Gastroesophageal sphincter (tissue), 4 donors: ENCODE measurements around the gene LRRFIP1. TPM values are rescaled to one million over a fixed set of nuclear protein-coding genes. Genes with fewer than 3 reads are reported as not detected.
A peak's percentile ranks its signal among the peaks of the same experiment; 100 is the strongest.
"Not testable (repeated sequence)": the region's sequence is repeated elsewhere in the genome, so short reads cannot be mapped to it uniquely, and the experiment has no call there.

Experiments
- ATAC-seq: fragments of 150-250 bp; one replicate; pipeline ENCODE4 v1.9.1; 2016; ENCODE audit warnings: mild to moderate bottlenecking, moderate library complexity
- H3K27ac ChIP-seq, 4 donors: fragments of 200-600 bp; sonication (generic) in 3 of 4; 1 replicate in 3 of 4; 2 replicates in 1 of 4; pipeline ENCODE4 v1.5.1; 2016 to 2019
- H3K27me3 ChIP-seq: fragments of 200-600 bp; sonication (generic); one replicate; pipeline ENCODE4 v1.5.1; 2019
- H3K36me3 ChIP-seq, 2 donors: fragments of 200-600 bp; sonication (generic); one replicate each; pipeline ENCODE4 v1.5.1; 2019; ENCODE audit warnings: control low read depth in 1 of 2
- H3K4me1 ChIP-seq, 3 donors: fragments of 200-600 bp; sonication (generic); 1 replicate in 2 of 3; 2 replicates in 1 of 3; pipeline ENCODE4 v1.5.1; 2016 to 2019; ENCODE audit warnings: control low read depth in 2 of 3
- H3K4me3 ChIP-seq, 2 donors: fragments of 200-600 bp; sonication (generic); one replicate each; pipeline ENCODE4 v1.5.1; 2019; ENCODE audit warnings: mild to moderate bottlenecking in 1 of 2, moderate library complexity in 1 of 2
- H3K9me3 ChIP-seq, 3 donors: fragments of 200-600 bp; sonication (generic); one replicate each; pipeline ENCODE4 v1.5.1; 2017 to 2019; ENCODE audit warnings: control low read depth in 2 of 3
- EP300 ChIP-seq: sonication (generic); formaldehyde crosslinking; IDR thresholded peaks from one replicate; pipeline ENCODE4 v1.6.1; 2017; ENCODE audit warnings: antibody characterized with exemption, mild to moderate bottlenecking
- POLR2A ChIP-seq, 2 donors: fragments of 450-650 bp; IDR thresholded peaks; one replicate each; pipeline ENCODE4 v1.6.1; 2017; ENCODE audit warnings: antibody characterized with exemption in 2 of 2, mild to moderate bottlenecking in 2 of 2, moderate library complexity in 1 of 2
- POLR2AphosphoS5 ChIP-seq: sonication (generic); formaldehyde crosslinking; IDR thresholded peaks from one replicate; pipeline ENCODE4 v1.6.1; 2017; ENCODE audit warnings: antibody characterized with exemption
- WGBS, 2 donors: methylation state at CpG; one replicate each; pipeline ENCODE4 v1.1.5; 2018; ENCODE audit warnings: low coverage in 1 of 2; 5-methylcytosine and 5-hydroxymethylcytosine counted together
- total RNA-seq, 4 donors: library from RNA; depleted of rRNA; stranded (reverse); fragments of >200 nt; gene quantifications; one replicate each; pipeline ENCODE4 v1.1.0, GENCODE V29; 2016
- TF ChIP-seq, protein P1 (sequence below), 4 experiments: fragments of 200-600 bp in 2 of 4; fragments of 450-650 bp in 2 of 4; sonication (generic) in 1 of 4; IDR thresholded peaks; one replicate each; pipeline ENCODE4 v1.5.1; 2017 to 2019; ENCODE audit warnings: antibody characterized with exemption in 4 of 4, mild to moderate bottlenecking in 2 of 4, moderate library complexity in 2 of 4

The LRRFIP1 gene
- total RNA-seq, 4 donors from 2014 or later, result 164 to 225 (median 179) TPM

DNA sequence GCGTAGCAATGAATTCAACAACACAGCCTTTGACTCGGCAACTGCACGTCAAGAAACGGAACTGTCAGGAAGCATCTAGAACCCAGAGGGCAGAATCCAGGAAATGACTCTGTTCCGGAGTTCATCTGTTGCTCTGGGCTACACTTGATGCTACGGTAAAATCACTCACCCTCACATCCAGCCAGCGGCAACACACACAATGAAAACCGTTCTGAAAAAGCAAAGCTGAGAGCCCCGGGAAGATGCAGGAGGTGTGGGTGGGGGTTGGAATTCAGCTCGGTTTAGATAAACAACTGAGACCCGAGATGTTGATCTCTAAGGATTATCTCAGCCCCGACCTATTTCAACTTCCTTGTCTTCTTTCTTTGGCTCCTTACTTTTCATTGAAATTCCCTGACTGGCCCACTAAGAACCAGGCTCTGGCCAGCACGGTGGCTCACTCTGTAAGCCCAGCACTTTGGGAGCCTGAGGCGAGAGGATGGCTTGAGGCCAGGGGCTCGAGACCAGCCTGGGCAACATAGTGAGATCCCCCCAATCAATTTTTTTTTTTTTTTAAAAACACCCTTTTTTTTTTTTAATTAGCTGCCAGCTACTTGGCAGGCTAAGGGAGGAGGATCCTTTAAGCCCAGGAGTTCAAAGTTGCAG is 23.5 kb upstream of the LRRFIP1 start:
- Histone ChIP-seq H3K27me3 (no peaks in the 10 kb centered on the region), H3K27ac (peak overlapping the region in 2 of 4 donors; percentile 18 to 38), H3K9me3 (no peaks in the 10 kb centered on the region), H3K4me1 (peaks cover 0 to 43% (median 8%) of the 10 kb centered on the region in 3 donors), H3K36me3 (no peaks in the 10 kb centered on the region), H3K4me3 (no peak overlapping the region)
- TF ChIP-seq, protein P1, sequence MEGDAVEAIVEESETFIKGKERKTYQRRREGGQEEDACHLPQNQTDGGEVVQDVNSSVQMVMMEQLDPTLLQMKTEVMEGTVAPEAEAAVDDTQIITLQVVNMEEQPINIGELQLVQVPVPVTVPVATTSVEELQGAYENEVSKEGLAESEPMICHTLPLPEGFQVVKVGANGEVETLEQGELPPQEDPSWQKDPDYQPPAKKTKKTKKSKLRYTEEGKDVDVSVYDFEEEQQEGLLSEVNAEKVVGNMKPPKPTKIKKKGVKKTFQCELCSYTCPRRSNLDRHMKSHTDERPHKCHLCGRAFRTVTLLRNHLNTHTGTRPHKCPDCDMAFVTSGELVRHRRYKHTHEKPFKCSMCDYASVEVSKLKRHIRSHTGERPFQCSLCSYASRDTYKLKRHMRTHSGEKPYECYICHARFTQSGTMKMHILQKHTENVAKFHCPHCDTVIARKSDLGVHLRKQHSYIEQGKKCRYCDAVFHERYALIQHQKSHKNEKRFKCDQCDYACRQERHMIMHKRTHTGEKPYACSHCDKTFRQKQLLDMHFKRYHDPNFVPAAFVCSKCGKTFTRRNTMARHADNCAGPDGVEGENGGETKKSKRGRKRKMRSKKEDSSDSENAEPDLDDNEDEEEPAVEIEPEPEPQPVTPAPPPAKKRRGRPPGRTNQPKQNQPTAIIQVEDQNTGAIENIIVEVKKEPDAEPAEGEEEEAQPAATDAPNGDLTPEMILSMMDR (IDR thresholded peaks at IDR 0.05), result no peak
- TF ChIP-seq EP300, result no peak
- TF ChIP-seq POLR2A (IDR thresholded peaks at IDR 0.05), result no peak
- TF ChIP-seq POLR2AphosphoS5, result peak; percentile 47
- ATAC-seq, result peak; percentile 70
- 42 to 48% methylated on average over 4 to 11 of the region's 15 CpGs for WGBS, 2 donors

DNA sequence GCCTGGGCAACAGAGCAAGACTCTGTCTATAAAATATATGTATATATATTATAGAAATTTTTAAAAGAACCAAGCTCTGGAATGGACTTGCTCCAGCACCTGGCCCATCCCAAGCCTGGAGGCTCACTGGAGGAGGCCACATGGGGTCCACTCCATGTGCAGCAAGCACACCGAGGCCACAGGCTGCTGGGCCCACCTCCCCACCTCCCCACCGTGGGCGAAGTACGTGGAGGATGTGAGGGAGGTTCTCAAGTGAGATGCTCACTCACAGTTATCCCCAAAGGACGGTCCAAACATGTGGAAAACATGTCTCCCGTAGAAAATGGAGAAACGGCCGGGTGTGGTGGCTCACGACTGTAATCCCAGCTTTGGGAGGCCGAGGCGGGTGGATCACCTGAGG is 23.0 kb upstream of the LRRFIP1 start:
- 86 to 90% methylated on average over 4 to 10 of the region's 11 CpGs for WGBS, 2 donors
- TF ChIP-seq EP300 (no peak), POLR2AphosphoS5 (no peak), POLR2A (IDR thresholded peaks at IDR 0.05) (no peak)
- TF ChIP-seq, protein P1 (IDR thresholded peaks at IDR 0.05), result no peak
- Histone ChIP-seq H3K4me1 (peaks cover 0 to 37% (median 8%) of the 10 kb centered on the region in 3 donors), H3K9me3 (no peaks in the 10 kb centered on the region), H3K36me3 (no peaks in the 10 kb centered on the region), H3K4me3 (no peak overlapping the region), H3K27me3 (no peaks in the 10 kb centered on the region), H3K27ac (peak overlapping the region in 1 of 4 donors; percentile 38)
- ATAC-seq, result no peak

DNA sequence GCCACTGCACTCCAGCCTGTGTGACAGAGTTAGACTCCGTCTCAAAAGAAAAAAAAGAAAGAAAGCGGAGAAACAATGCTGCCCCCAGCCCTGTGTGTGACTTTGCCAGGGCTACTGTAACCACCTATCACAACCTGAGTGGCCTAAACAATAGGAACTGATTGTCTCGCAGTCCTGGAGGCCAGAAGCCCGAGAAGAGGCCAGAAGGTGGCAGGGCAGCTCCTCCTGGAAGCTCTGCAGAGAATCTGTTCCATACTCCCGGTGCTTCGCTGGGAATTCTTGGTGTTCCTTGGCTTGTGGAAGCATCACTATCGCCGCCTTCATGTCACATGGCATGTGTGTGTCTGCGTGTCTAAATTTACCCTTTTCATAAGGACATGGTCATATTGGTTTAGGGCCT is 22.4 kb upstream of the LRRFIP1 start:
- Histone ChIP-seq H3K27ac (no peak overlapping the region), H3K36me3 (no peaks in the 10 kb centered on the region), H3K4me1 (peaks cover 0 to 31% (median 8%) of the 10 kb centered on the region in 3 donors), H3K9me3 (no peaks in the 10 kb centered on the region), H3K27me3 (no peaks in the 10 kb centered on the region), H3K4me3 (no peak overlapping the region)
- ATAC-seq, result no peak
- WGBS, 2 donors, result 77 to 85% methylated on average over 3 to 6 of the region's 9 CpGs
- TF ChIP-seq, protein P1 (IDR thresholded peaks at IDR 0.05), result peak in 2 of 4 experiments; percentile 27 to 49
- TF ChIP-seq POLR2A (IDR thresholded peaks at IDR 0.05) (no peak), EP300 (no peak), POLR2AphosphoS5 (no peak)

DNA sequence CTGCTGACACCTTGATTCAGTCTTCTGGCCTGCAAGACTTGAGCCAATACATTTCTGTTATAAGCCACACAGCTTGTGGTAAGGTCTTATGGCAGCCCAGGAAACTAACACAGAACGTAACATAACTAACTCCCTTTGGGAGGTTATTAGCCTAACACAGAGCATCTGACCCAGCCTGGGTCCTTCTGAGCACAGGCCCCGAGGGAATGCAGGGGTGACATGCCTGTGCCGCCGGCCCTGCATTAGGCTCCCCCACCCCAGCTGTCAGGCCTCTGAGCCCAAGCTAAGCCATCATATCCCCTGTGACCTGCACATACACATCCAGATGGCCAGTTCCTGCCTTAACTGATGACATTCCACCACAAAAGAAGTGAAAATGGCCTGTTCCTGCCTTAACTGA is 20.9 kb upstream of the LRRFIP1 start:
- not testable (repeated sequence) for H3K36me3 ChIP-seq, H3K27ac ChIP-seq, H3K9me3 ChIP-seq, H3K4me3 ChIP-seq, ATAC-seq, H3K27me3 ChIP-seq
- peaks cover 0 to 16% (median 0%) of the 10 kb centered on the region in 3 donors for H3K4me1 ChIP-seq
- no CpG with 5 or more reads among the region's 4 CpGs for WGBS, 2 donors

DNA sequence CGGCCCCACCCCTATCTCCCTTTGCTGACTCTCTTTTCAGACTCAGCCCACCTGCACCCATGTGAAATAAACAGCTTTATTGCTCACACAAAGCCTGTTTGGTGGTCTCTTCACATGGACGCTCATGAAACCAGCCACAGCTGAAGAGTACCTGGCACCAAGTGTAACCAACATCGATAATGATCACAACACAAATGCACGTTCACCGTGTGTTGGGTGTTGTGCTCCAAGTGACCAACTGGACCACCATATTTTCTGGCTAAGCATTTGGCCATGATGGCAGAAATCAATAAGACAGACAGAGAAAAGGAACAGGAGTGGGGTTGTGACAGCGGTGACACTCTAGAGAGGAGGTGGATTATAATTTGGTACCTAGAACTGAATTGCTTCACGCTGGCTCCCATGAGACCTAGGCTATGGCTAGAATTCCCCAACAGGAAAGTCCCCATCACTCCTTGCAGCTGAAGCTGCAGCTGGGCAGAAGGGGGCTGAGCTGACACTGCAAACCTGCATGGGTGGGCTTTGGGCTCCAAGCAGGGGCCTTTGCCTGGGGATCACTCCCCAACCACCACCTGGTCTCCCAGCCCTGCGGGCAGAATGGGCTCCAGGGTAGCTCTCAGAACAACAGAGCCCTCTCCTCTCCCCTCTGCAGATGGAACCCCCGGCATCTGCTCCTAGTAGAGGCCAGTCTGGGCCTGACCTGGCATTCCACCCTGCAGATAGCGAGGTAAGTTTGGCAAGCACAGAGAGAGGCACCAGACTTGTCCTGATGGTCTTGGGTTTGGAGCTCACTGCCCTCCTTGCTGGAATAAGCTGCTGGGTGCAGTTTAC is 14.6 kb upstream of the LRRFIP1 start:
- no peak for TF ChIP-seq EP300
- TF ChIP-seq, protein P1 (IDR thresholded peaks at IDR 0.05), result no peak
- no peak for TF ChIP-seq POLR2A (IDR thresholded peaks at IDR 0.05)
- no peak for TF ChIP-seq POLR2AphosphoS5
- ATAC-seq, result no peak
- Histone ChIP-seq H3K4me3 (no peak overlapping the region), H3K9me3 (no peaks in the 10 kb centered on the region), H3K4me1 (peaks cover 19 to 38% (median 20%) of the 10 kb centered on the region in 3 donors), H3K36me3 (no peaks in the 10 kb centered on the region), H3K27me3 (no peaks in the 10 kb centered on the region), H3K27ac (no peak overlapping the region)
- 83% methylated on average over 6 of the region's 10 CpGs; no CpG with 5 or more reads in 1 of the 2 donors for WGBS, 2 donors
